SK-N-MC (cell line): Measurements from ENCODE around the gene M6PR.

ENCODE experiments used
- DNase-seq: peaks from one replicate; pipeline ENCODE4 v3.0.0-alpha.2; 2011; ENCODE audit warnings: low read depth, low spot score
- H3K27ac ChIP-seq: fragments of 200-600 bp; sonication (generic); 2 replicates; pipeline ENCODE4 v1.5.1; 2016; ENCODE audit warnings: mixed run types
- H3K36me3 ChIP-seq: fragments of 200-600 bp; sonication (generic); 2 replicates; pipeline ENCODE4 v1.6.1; 2017; ENCODE audit warnings: antibody characterized with exemption, low read length, mixed read lengths; ENCODE audit not compliant: insufficient read depth
- H3K4me3 ChIP-seq: fragments of 200-600 bp; sonication (generic); 2 replicates; pipeline ENCODE4 v1.5.1; 2016
- H3K9ac ChIP-seq: fragments of 200-600 bp; sonication (generic); 2 replicates; pipeline ENCODE4 v1.8.0; 2017; ENCODE audit warnings: mixed run types, mixed read lengths; ENCODE audit not compliant: insufficient read length
- H3K9me3 ChIP-seq: fragments of 200-600 bp; sonication (generic); 2 replicates; pipeline ENCODE4 v1.6.1; 2017; ENCODE audit warnings: low read depth, mild to moderate bottlenecking, antibody characterized with exemption, low read length, moderate library complexity, mixed read lengths
- EZH2 ChIP-seq: fragments of 200-600 bp; sonication (generic); IDR thresholded peaks from one replicate; pipeline ENCODE4 v1.6.1; 2017; ENCODE audit warnings: antibody characterized with exemption
- FOXP2 ChIP-seq: optimal IDR thresholded peaks from 2 replicates; pipeline ENCODE3; 2011; ENCODE audit warnings: mild to moderate bottlenecking, moderate library complexity; ENCODE audit not compliant: insufficient read depth; ENCODE audit errors: extremely low read length, control extremely low read depth
- POLR2AphosphoS5 ChIP-seq: IDR thresholded peaks from 2 replicates; pipeline ENCODE4 v1.6.1; 2012; ENCODE audit warnings: mild to moderate bottlenecking, low read depth, low read length, borderline replicate concordance

M6PR gene

DNA sequence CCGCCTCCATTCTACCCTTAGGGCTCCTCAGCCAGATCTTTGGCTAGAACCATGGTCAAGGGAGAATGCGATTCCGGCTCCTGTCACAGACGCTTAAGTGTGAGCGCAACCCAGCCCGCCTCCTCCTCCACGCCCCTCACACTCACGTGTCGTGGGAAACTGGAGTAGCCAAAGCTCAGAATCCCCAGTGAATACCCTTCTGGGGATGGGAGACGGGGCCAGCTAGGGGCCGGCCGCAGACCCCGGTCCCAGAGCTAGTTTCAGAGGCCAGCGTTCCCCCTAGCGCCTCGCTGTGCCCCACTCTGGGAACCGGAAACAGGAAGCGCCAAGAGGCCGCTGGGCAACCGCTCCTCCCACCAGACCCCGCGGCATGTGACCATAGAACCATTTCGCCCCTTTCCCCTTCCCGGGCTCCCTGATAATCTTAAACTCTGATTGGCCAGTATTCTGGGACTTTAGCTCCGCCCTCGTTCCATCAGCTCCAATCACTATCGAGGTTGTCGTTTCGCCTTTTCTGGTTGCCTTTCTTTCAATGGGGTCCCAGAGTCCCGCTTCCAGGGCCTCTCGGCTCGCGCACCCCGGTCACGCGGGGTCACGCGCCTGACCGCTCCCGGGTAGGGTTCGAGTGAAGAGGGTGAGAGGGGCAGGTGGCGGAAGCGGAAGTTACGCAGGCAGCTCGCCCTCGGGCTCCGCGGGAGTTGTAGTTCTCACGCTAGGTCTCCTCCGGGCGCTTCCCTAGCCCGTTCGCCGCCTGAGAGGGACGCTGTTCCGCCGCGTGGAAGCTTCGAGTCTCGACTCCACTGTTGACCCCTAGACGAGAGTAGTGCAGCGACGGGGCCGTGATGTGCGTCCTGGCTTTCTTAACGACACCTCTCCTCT is at the start of gene M6PR:
Gene M6PR, minus strand, starts transcription at position 304 of the 879 bp plus-strand sequence. CDS start 3,241 bp downstream, outside the sequence.
- Histone ChIP-seq H3K9me3 (no peaks in the 10 kb centered on the region), H3K9ac (peak within 1 kb of the TSS; percentile 85), H3K36me3 (peaks cover 22% of the 10 kb centered on the region), H3K27ac (peak within 1 kb of the TSS; percentile 87), H3K4me3 (peak within 1 kb of the TSS; percentile 83)
- DNase-seq = peak; percentile 85
- TF ChIP-seq EZH2 = no peak
- peak; percentile 45 for TF ChIP-seq FOXP2
- TF ChIP-seq POLR2AphosphoS5 = peak; percentile 77

DNA sequence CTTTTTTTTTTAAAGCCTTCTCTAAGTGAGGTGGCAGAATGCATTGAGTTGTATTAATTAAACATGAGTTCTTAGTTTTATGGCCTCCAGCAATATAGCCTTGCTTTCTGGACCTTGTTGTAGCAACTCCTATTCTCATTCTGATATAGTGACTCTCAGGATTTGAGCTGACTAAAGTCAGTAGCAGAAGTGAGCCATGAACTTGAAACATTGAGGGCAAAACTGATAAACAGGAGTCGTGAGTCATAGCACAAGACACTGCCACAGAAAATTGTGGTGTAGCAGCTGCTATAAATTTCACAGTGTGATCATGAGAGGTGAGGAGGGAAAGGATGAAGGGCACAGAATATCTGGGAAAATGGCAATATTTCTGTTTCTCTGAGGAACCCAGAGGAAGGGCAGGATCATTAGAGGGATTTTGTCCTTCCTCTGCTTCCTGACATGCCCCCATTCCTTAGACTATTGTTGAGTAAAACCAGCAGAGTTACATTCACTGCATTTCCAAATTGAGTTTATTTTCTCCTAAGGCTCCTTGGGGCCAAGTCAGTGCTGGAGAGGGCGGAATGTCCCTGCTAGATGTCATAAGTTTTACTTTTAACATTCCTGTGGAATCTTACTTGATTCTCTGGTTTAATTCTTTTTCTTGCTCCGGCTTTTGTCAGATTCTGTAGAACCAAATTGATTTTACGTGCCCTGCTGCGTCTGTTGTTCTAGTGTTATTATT is 47.4 kb upstream of the M6PR start:
- TF ChIP-seq EZH2 (no peak), POLR2AphosphoS5 (no peak), FOXP2 (no peak)
- Histone ChIP-seq H3K36me3 (no peaks in the 10 kb centered on the region), H3K9me3 (no peaks in the 10 kb centered on the region), H3K27ac (0 out of 2 replicates have a peak overlapping the region, but pooled peaks have one; percentile 6), H3K4me3 (no peak overlapping the region), H3K9ac (no peak overlapping the region)
- no peak for DNase-seq

GRCh38 chr12:8995021-8995775 is 45.8 kb upstream of the M6PR start:
- Histone ChIP-seq H3K27ac (no peak overlapping the region), H3K9me3 (no peaks in the 10 kb centered on the region), H3K9ac (no peak overlapping the region), H3K4me3 (no peak overlapping the region), H3K36me3 (no peaks in the 10 kb centered on the region)
- no peak for DNase-seq
- TF ChIP-seq FOXP2 = no peak
- TF ChIP-seq EZH2 = no peak
- TF ChIP-seq POLR2AphosphoS5 = no peak

- Histone ChIP-seq H3K9me3 (no peaks in the 10 kb centered on the region), H3K4me3 (no peak overlapping the region), H3K36me3 (no peaks in the 10 kb centered on the region), H3K27ac (no peak overlapping the region), H3K9ac (no peak overlapping the region)
- no peak for DNase-seq
- TF ChIP-seq EZH2 (no peak), POLR2AphosphoS5 (no peak), FOXP2 (no peak)
Measured at GRCh38 chr12:8993827-8994226, 44.4 kb upstream of the M6PR start.

DNA sequence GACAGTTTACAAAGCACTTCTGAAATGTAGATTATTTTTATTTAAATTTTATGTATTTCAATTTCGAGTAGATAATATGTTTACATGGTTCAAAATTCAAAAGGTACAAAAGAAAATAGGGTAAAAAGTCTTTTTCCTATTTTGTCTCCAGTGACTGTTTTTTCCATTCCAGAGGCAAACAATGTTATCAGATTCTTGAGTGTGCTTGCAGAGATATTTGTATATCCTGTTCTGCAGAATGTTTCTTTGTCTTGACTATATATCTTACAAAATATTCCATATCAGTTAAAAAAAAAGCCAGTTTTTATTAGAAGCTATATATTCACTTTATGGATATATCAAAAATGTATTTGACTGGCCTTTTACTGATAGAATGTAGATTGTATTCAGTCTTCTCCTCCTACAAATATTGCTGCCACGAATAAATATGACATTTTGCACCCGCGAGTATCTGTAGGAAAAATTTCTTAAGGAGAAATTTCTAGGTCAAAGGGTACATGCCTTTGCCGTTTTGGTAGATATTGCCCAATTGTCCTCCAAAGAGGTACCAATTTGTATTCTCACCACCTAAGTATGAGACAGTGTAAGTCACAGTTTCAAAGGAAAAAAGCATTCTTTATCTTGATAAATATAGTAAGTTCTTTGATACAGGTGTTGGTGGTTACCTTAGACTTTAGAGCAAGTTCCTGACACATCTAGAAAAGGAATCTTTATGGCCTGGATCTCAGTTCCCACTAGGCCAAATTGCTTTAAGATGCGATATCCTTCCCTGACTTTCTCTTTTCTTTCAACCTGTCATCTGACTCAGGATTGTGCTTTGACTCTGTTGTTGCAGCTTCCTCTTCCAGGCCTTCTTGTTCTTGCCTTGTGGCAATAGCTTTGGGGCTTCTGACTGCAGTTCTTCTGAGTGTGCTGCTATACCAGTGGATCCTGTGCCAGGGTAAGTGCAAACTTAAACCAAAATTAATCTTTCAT is 42.2 kb upstream of the M6PR start:
- no peak for DNase-seq
- no peak overlapping the region for H3K9ac ChIP-seq

GRCh38 chr12:8989413-8989812 is 40.0 kb upstream of the M6PR start, which contains the start of gene KLRG1:
Gene KLRG1 (plus strand): TSS chr12:8989546. CDS start chr12:8989636, 90 bp downstream.
- Histone ChIP-seq H3K4me3 (no peak within 1 kb of the TSS), H3K9ac (no peak within 1 kb of the TSS), H3K36me3 (no peaks in the 10 kb centered on the region), H3K27ac (no peak within 1 kb of the TSS), H3K9me3 (no peaks in the 10 kb centered on the region)
- TF ChIP-seq POLR2AphosphoS5 (no peak), EZH2 (no peak), FOXP2 (no peak)
- DNase-seq = no peak

More for the DNA sequence above, 42.2 kb upstream of the M6PR start:
- TF ChIP-seq FOXP2 (no peak), EZH2 (no peak), POLR2AphosphoS5 (no peak)
- Histone ChIP-seq H3K4me3 (no peak overlapping the region), H3K27ac (no peak overlapping the region), H3K36me3 (no peaks in the 10 kb centered on the region), H3K9me3 (no peaks in the 10 kb centered on the region)

DNA sequence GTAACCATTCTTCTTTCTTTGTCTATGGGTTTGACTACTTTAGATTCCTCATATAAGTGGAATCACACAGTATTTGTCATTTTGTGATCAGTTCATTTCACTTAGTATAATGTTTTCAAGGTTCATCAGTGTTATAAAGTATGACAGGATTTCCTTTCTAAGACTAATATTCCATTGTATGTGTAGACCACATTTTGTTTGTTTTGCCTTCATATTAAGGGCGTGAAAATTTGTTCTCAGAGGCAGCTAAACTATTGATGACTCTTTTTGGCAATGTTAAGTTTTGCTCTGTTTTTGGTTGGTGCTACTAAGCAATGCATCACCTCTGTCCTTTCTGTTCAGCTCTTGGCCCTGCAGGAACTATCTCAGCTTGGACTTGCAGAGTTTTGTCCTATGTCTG is 38.2 kb upstream of the M6PR start:
- no peak overlapping the region for H3K4me3 ChIP-seq
- H3K9me3 ChIP-seq = no peaks in the 10 kb centered on the region
- no peak for TF ChIP-seq EZH2
- TF ChIP-seq FOXP2 = no peak
- no peak for TF ChIP-seq POLR2AphosphoS5
- no peak overlapping the region for H3K9ac ChIP-seq
- DNase-seq = no peak
- no peaks in the 10 kb centered on the region for H3K36me3 ChIP-seq
- no peak overlapping the region for H3K27ac ChIP-seq
